ENCODE results near the gene TRIM31.

TRIM31 gene

GRCh38 chr6:30091577-30092381, 21.1 kb downstream of the TRIM31 start:
- no peak overlapping the region for H3K4me3 ChIP-seq (ENCODE audit: low read length)
- DNase-seq (ENCODE audit: low read depth): peak; percentile 88
- TF ChIP-seq CTCF (conservative IDR thresholded peaks at IDR 0.05; ENCODE audit: low read length): no peak

DNA sequence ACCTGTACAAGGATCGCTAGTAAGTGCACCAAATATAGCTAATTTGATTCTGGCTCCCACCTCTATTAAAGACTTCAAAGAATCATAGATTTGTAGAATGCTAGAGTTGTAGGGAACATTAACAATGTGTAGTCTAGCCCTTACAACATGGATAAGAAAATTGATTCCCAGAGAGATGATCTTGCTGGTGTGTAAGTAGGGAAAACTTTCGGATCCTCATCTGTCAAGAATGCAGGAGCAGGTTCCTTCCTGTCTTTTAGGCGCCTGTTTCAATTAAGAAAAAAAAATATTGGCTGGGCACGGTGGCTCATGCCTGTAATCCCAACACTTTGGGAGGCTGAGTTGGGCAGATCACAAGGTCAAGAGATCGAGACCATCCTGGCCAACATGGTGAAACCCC, 25.0 kb downstream of the TRIM31 start:
- no peak for DNase-seq (ENCODE audit: low read depth)
- no peak for TF ChIP-seq CTCF (conservative IDR thresholded peaks at IDR 0.05; ENCODE audit: low read length)
- no peak overlapping the region for H3K4me3 ChIP-seq (ENCODE audit: low read length)

DNA sequence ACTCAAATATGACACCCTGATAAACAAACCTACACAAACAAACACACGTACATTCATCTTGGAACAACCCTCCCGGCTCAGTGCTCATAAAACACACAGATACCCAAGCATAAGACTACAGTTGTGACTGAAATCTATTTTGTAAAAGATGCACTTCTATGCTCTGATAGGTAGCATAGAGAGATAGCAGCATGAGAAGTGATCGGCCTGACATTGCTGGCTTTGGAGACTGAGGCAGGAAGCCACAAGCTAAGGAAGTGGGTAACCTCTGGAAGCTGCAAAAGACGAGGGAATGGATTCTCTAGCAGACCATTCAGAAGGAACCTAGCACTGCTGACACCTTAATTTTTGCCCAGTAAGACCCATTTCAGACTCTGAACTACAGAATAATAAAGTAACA, 35.7 kb downstream of the TRIM31 start:
- TF ChIP-seq CTCF (conservative IDR thresholded peaks at IDR 0.05; ENCODE audit: low read length): no peak
- no peak overlapping the region for H3K4me3 ChIP-seq (ENCODE audit: low read length)

DNA sequence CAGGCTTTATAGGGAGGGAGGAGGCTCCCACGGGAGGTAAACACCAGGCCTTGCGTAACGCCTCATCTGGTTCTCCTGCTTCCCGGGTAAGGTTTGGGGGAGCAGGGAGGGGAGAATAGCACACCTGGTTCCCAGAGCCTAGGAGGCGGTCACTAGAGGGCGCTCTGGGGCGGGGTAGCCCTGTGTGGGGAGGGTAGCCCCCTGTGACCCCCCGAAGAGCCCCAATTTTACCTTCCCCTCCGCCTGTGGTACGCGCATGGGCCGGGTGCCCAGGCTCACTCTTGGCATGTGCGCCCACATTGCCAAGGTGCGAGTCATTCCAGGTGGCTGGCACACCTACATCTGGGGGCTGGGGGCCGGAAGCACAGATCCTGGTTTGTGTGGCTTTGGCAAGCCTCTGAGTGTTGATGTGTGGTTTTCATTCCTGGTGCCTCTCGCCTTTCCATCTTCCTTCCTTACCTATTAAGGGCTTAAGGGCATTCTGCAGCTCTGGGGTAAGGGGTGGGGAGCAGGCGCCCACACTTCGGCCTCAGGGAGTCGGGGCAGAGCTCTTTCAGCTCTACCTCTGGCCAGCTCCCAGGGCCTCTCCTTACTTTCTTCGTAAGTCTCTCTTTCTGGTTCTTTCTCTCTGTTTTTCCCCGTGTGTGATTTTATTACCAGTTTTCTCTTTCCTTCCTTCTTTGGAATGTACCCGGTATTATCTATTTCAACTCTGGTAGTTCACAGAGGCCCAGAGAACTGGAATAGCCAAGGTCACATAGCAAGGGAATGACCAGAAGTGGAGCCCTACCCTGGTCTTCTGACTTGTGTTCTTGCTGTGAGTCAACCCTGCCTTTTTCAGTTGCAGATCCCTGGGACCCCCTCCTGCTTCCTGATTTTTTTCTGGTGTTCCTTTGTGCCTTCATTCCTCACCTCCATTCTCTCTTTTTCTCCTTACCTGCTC, 36.8 kb downstream of the TRIM31 start:
- DNase-seq (ENCODE audit: low read depth): no peak
- TF ChIP-seq CTCF (conservative IDR thresholded peaks at IDR 0.05; ENCODE audit: low read length): peak; percentile 39
- 0 out of 2 replicates have a peak overlapping the region, but pooled peaks have one; percentile 5 for H3K4me3 ChIP-seq (ENCODE audit: low read length)

More for the DNA sequence above, 35.7 kb downstream of the TRIM31 start:
- no peak for DNase-seq (ENCODE audit: low read depth)

- TF ChIP-seq CTCF (conservative IDR thresholded peaks at IDR 0.05; ENCODE audit: low read length): no peak
- DNase-seq (ENCODE audit: low read depth): no peak
- peak within 1 kb of the TSS; percentile 5 for H3K4me3 ChIP-seq (ENCODE audit: low read length)
These were observed 37.6 kb downstream of the TRIM31 start, which contains the start of gene RNF39 for GRCh38 chr6:30075094-30075789. RNF39 (minus strand) TSS chr6:30075769; CDS start chr6:30075585, 184 bp downstream.

GRCh38 chr6:30074331-30075093, 38.4 kb downstream of the TRIM31 start:
- no peak for TF ChIP-seq CTCF (conservative IDR thresholded peaks at IDR 0.05; ENCODE audit: low read length)
- no peak for DNase-seq (ENCODE audit: low read depth)
- H3K4me3 ChIP-seq (ENCODE audit: low read length): no peak overlapping the region

Measured in AG10803 (cell line).